HepG2 (cell line): ENCODE results near the gene GYS1.

Experiments
- CTCF ChIP-seq: sonication (generic); formaldehyde crosslinking; IDR thresholded peaks from 2 replicates; pipeline ENCODE4 v1.5.0; 2020; ENCODE audit warnings: mild to moderate bottlenecking, missing genetic modification reagents, moderate library complexity
- IRF9 ChIP-seq: sonication (generic); formaldehyde crosslinking; IDR thresholded peaks from 2 replicates; pipeline ENCODE4 v1.8.0; 2022; ENCODE audit warnings: missing genetic modification reagents, mild to moderate bottlenecking, borderline replicate concordance
- ZBTB26 ChIP-seq: IDR thresholded peaks from 2 replicates; pipeline ENCODE4 v1.6.1; 2016; ENCODE audit warnings: missing compliant biosample characterization, missing genetic modification reagents, borderline replicate concordance
- ZNF768 ChIP-seq: sonication (generic); formaldehyde crosslinking; IDR thresholded peaks from 2 replicates; pipeline ENCODE4 v1.4.0; 2020; ENCODE audit warnings: missing genetic modification reagents

- TF ChIP-seq ZNF768 (CRISPR knock-in tag) (no peak), CTCF (CRISPR knock-in tag) (no peak), ZBTB26 (CRISPR knock-in tag) (no peak), IRF9 (CRISPR knock-in tag) (no peak)
These were observed 17.3 kb upstream of the GYS1 start for GRCh38 chr19:49010453-49010852.
